DOHH2 (cell line): ENCODE results near the gene RICTOR.

Experiments
- EZH2phosphoT487 ChIP-seq: fragments of 200-600 bp; sonication (generic); IDR thresholded peaks from 2 replicates; pipeline ENCODE4 v1.6.1; 2017; ENCODE audit warnings: borderline replicate concordance, mild to moderate bottlenecking, antibody characterized with exemption, low read length, moderate library complexity, mixed read lengths
- TF ChIP-seq, protein P1 (sequence below): fragments of 200-600 bp; sonication (generic); IDR thresholded peaks from one replicate; pipeline ENCODE4 v1.5.1; 2014; ENCODE audit warnings: antibody characterized with exemption, mild to moderate bottlenecking, low read depth, low read length; ENCODE audit not compliant: poor library complexity, severe bottlenecking

DNA sequence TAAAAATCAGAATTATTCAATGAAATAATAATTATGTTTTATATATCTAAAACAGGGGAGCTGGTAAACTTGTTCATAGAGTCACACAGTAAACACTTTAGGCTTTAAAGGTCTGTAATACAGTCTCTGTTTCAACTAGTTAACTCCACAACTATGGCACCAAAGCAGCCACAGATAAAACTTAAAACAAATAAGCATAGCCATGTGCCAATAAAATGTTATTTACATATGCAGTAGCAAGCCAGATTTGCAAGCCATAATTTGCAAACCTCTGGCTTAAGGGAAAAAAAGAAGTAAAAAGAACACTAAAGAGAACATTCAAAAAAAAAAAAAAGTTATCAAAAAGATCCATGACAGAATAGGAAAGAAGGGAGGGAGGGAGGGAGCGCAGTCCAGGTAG lies 24.9 kb downstream of the RICTOR start:
- TF ChIP-seq, protein P1, sequence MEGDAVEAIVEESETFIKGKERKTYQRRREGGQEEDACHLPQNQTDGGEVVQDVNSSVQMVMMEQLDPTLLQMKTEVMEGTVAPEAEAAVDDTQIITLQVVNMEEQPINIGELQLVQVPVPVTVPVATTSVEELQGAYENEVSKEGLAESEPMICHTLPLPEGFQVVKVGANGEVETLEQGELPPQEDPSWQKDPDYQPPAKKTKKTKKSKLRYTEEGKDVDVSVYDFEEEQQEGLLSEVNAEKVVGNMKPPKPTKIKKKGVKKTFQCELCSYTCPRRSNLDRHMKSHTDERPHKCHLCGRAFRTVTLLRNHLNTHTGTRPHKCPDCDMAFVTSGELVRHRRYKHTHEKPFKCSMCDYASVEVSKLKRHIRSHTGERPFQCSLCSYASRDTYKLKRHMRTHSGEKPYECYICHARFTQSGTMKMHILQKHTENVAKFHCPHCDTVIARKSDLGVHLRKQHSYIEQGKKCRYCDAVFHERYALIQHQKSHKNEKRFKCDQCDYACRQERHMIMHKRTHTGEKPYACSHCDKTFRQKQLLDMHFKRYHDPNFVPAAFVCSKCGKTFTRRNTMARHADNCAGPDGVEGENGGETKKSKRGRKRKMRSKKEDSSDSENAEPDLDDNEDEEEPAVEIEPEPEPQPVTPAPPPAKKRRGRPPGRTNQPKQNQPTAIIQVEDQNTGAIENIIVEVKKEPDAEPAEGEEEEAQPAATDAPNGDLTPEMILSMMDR = no peak
- no peak for TF ChIP-seq EZH2phosphoT487
